ENCODE measurements around the gene KRTAP10-11. TPM values are rescaled to one million over a fixed set of nuclear protein-coding genes. Genes with fewer than 3 reads are reported as not detected.
"Not testable (repeated sequence)": the region's sequence is repeated elsewhere in the genome, so short reads cannot be mapped to it uniquely, and the experiment has no call there.

The KRTAP10-11 gene
- total and polyA plus RNA-seq, 7 donors: not detected

DNA sequence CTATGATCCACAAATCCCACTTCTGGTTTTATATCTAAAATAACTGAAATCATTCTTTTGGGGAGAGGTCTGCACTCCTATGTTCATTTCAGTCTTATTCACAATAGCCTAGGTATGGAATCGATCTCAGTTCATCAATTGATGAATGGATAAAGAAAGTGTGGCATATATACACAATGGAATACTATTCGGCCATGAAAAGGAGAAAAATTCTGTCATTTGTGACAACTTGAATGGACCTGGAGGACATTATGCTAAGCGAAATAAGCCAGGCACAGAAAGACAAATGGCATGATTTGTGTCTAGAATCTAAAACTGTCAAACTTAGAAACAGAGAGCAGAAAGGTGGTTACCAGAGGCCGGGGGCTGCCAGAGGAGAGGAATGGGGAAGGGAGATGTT, 39.7 kb upstream of the KRTAP10-11 start:
- H3K36me3 ChIP-seq (ENCODE audit: insufficient read depth in 1 of 2, low read depth in 1 of 2): no peaks in the 10 kb centered on the region
- intact Hi-C loops (cut with DNase I): no loop called here
- H3K4me3 ChIP-seq: no peak overlapping the region
- no peaks in the 10 kb centered on the region for H3K4me1 ChIP-seq
- H3K9me3 ChIP-seq: peaks cover 6% of the 10 kb centered on the region
- ATAC-seq (no peak), DNase-seq (no peak)
- TF ChIP-seq, protein P1, sequence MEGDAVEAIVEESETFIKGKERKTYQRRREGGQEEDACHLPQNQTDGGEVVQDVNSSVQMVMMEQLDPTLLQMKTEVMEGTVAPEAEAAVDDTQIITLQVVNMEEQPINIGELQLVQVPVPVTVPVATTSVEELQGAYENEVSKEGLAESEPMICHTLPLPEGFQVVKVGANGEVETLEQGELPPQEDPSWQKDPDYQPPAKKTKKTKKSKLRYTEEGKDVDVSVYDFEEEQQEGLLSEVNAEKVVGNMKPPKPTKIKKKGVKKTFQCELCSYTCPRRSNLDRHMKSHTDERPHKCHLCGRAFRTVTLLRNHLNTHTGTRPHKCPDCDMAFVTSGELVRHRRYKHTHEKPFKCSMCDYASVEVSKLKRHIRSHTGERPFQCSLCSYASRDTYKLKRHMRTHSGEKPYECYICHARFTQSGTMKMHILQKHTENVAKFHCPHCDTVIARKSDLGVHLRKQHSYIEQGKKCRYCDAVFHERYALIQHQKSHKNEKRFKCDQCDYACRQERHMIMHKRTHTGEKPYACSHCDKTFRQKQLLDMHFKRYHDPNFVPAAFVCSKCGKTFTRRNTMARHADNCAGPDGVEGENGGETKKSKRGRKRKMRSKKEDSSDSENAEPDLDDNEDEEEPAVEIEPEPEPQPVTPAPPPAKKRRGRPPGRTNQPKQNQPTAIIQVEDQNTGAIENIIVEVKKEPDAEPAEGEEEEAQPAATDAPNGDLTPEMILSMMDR (IDR thresholded peaks at IDR 0.05): no peak
- 68 to 82% (median 74%) methylated on average over 4 of the region's 4 CpGs for WGBS, 3 donors
- H3K27me3 ChIP-seq (ENCODE audit: insufficient read depth in 3 of 3, low read length in 2 of 3): peaks cover 0 to 31% (median 9%) of the 10 kb centered on the region in 3 donors
- H3K27ac ChIP-seq: no peak overlapping the region

DNA sequence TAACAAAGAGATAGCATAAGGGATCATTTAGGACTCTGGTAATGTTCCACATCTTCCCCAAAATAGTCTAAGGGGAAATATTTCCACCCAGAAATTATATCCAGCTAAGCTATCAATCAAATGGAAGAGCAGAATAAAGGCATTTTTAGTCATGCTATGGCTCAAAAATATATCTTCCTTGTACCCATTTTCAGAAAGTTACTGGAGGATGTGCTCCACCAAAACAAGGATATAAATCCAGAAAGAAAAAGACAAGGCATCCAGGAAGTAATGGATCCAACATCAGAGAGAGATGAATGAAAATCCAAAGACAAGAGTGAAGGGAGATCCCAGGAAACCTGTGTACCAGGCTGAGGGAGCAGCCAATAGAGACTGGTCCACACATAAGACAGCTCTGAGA, 37.0 kb upstream of the KRTAP10-11 start:
- H3K4me1 ChIP-seq: no peaks in the 10 kb centered on the region
- TF ChIP-seq, protein P1 (IDR thresholded peaks at IDR 0.05): no peak
- DNase-seq (no peak), ATAC-seq (no peak)
- H3K27me3 ChIP-seq (ENCODE audit: insufficient read depth in 3 of 3, low read length in 2 of 3): peaks cover 0 to 22% (median 12%) of the 10 kb centered on the region in 3 donors
- intact Hi-C loops (cut with DNase I): no loop called here
- no peak overlapping the region for H3K4me3 ChIP-seq
- no peak overlapping the region for H3K27ac ChIP-seq
- peaks cover 6% of the 10 kb centered on the region for H3K9me3 ChIP-seq
- H3K36me3 ChIP-seq (ENCODE audit: insufficient read depth in 1 of 2, low read depth in 1 of 2): no peaks in the 10 kb centered on the region

DNA sequence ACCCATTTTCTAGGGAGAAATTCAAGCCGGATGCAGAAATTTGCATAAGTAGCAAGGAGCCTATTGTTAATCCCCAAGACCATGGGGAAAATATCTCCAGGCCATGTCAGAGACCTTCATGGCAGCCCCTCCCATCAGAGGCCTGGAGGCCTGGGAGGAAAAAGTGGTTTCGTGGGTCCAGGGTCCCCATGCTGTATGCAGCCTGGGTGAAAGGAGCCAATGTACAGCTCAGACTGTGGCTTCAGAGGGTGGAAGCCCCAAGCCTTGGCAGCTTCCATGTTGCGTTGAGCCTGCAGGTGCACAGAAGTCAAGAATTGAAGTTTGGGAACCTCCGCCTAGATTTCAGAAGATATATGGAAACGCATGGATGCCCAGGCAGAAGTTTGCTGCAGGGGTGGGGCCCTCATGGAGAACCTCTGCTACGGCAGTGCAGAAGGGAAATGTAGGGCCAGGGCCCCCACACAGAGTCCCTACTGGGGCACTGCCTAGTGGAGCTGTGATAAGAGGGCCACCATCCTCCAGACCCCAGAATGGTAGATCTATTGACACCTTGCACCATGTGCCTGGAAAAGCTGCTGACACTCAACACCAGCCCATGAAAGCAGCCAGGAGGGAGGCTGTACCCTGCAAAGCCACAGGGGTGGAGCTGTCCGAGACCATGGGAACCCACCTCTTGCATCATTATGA, 35.9 kb upstream of the KRTAP10-11 start:
- H3K4me1 ChIP-seq; intact Hi-C loops (cut with DNase I); H3K4me3 ChIP-seq; H3K9me3 ChIP-seq; DNase-seq; H3K27ac ChIP-seq; ATAC-seq; H3K36me3 ChIP-seq (ENCODE audit: insufficient read depth in 1 of 2, low read depth in 1 of 2): not testable (repeated sequence)
- H3K27me3 ChIP-seq (ENCODE audit: insufficient read depth in 3 of 3, low read length in 2 of 3): peaks cover 0 to 25% (median 13%) of the 10 kb centered on the region in 3 donors
- WGBS, 3 donors: 94 to 96% (median 95%) methylated on average over 7 of the region's 7 CpGs

DNA sequence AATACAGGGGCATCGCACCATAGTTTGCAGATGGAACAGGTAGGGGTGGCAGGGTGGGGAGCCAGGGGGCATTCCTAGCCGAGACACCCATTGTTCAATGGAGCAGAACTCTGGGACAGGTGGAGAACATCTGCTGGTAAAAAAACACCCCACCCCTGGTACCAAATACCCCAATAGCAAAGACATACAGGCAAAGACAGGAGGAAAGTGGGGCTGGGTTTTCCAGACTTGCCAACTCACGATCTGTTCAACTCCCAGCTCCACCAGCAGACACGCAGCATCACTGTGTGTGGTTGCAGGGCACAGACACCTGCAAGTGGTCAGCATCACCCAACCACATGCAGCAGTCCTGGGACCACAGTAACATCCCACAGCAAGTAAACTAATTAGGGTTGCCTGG, 34.7 kb upstream of the KRTAP10-11 start:
- Histone ChIP-seq H3K4me1 (no peaks in the 10 kb centered on the region), H3K4me3 (no peak overlapping the region), H3K27me3 (ENCODE audit: insufficient read depth in 3 of 3, low read length in 2 of 3) (peaks cover 0 to 37% (median 13%) of the 10 kb centered on the region in 3 donors), H3K9me3 (peaks cover 6% of the 10 kb centered on the region), H3K27ac (no peak overlapping the region), H3K36me3 (ENCODE audit: insufficient read depth in 1 of 2, low read depth in 1 of 2) (no peaks in the 10 kb centered on the region)
- 78 to 84% (median 80%) methylated on average over 4 of the region's 4 CpGs for WGBS, 3 donors
- no peak for ATAC-seq
- intact Hi-C loops (cut with DNase I): no loop called here
- TF ChIP-seq, protein P1 (IDR thresholded peaks at IDR 0.05): no peak
- no peak for DNase-seq

DNA sequence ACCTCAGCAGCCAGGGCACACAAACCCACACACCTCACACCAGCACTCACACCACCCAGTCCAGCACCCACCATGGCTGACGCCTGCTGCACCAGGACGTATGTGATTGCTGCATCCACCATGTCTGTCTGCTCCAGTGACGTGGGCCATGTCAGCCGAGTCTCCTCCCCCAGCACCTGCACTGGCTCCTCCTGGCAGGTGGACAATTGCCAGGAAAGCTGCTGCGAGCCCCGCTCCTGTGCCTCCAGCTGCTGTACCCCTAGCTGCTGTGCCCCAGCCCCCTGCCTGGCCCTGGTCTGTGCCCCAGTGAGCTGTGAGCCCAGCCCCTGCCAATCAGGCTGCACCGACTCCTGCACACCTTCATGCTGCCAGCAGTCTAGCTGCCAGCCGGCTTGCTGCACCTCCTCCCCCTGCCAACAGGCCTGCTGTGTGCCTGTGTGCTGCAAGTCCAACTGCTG, 34.2 kb upstream of the KRTAP10-11 start, which contains the start of gene KRTAP10-8:
Gene KRTAP10-8, plus strand, starts transcription at position 51 of the 458 bp plus-strand sequence. Its CDS starts 22 bp downstream, at position 73.
- Histone ChIP-seq H3K27ac (no peak within 1 kb of the TSS), H3K4me3 (no peak within 1 kb of the TSS), H3K4me1 (no peaks in the 10 kb centered on the region), H3K36me3 (ENCODE audit: insufficient read depth in 1 of 2, low read depth in 1 of 2) (no peaks in the 10 kb centered on the region), H3K27me3 (ENCODE audit: insufficient read depth in 3 of 3, low read length in 2 of 3) (peaks cover 0 to 39% (median 13%) of the 10 kb centered on the region in 3 donors), H3K9me3 (peaks cover 6% of the 10 kb centered on the region)
- peak in 1 of 2 donors; percentile 38 for DNase-seq
- 62 to 64% (median 64%) methylated on average over 8 of the region's 8 CpGs for WGBS, 3 donors
- intact Hi-C loops (cut with DNase I): no loop called here
- ATAC-seq: no peak
- TF ChIP-seq, protein P1 (IDR thresholded peaks at IDR 0.05): no peak
